Left lung (tissue), 10 donors: ENCODE measurements around the gene DENND5B. TPM values are rescaled to one million over a fixed set of nuclear protein-coding genes. Genes with fewer than 3 reads are reported as not detected.

Experiments
- ATAC-seq: fragments of 200-7000 bp; cut with Tn5 transposase; one replicate; pipeline ENCODE4 v1.9.1; 2020; ENCODE audit warnings: moderate library complexity
- DNase-seq, 4 donors: peaks; one replicate each; pipeline ENCODE4 v3.0.0-alpha.2; 2013 to 2020
- H3K27ac ChIP-seq, 2 donors: fragments of 200-600 bp; sonication (generic) in 1 of 2; one replicate each; pipeline versions ENCODE4 v1.5.0 to v1.8.0; 2020 to 2021
- H3K27me3 ChIP-seq, 2 donors: fragments of 200-600 bp; sonication (generic) in 1 of 2; one replicate each; pipeline versions ENCODE4 v1.5.0 to v1.8.0; 2020 to 2021
- H3K36me3 ChIP-seq, 2 donors: fragments of 200-600 bp; sonication (generic) in 1 of 2; one replicate each; pipeline versions ENCODE4 v1.5.0 to v1.8.0; 2020 to 2021
- H3K4me1 ChIP-seq, 2 donors: fragments of 200-600 bp; one replicate each; pipeline ENCODE4 v1.8.0; 2021
- H3K4me3 ChIP-seq, 2 donors: fragments of 200-600 bp; sonication (generic) in 1 of 2; one replicate each; pipeline versions ENCODE4 v1.5.0 to v1.8.0; 2020 to 2021; ENCODE audit warnings: mild to moderate bottlenecking in 1 of 2
- H3K9me3 ChIP-seq, 2 donors: fragments of 200-600 bp; sonication (generic) in 1 of 2; one replicate each; pipeline versions ENCODE4 v1.5.0 to v1.8.0; 2020 to 2021
- intact Hi-C, 2 donors: fragments of 100-400 bp; cut with DNase I; formaldehyde crosslinking; loops; one replicate each; pipeline versions ENCODE4 v1.11.2 to v1.14.2; 2022
- polyA plus RNA-seq, 6 donors: library from polyadenylated mRNA; unstranded; fragments of 120-200 nt; gene quantifications; one replicate each; pipeline ENCODE4 v1.2.1, GENCODE V29; 2013; ENCODE audit not compliant: insufficient read length in 6 of 6
- total RNA-seq, 2 donors: library from RNA; stranded (reverse); fragmentation: NEBNext Ultra II Directional; extraction: Animal tissue kit (Norgen Biotek cat#: 25700); gene quantifications; one replicate each; pipeline ENCODE4 v1.2.1, GENCODE V29; 2021
- TF ChIP-seq, protein P1 (sequence below), 2 donors: fragments of 200-600 bp; sonication (generic) in 1 of 2; IDR thresholded peaks; one replicate each; pipeline versions ENCODE4 v1.5.0 to v1.8.0; 2021; ENCODE audit warnings: antibody characterized with exemption in 2 of 2
- donor health status: DM: no; HTN: yes; CAD: no.
- donor health status: DM: no; HTN: no; CAD: no.

The DENND5B gene
- total and polyA plus RNA-seq, 8 donors = 4.4 to 11.3 (median 8.7) TPM

- H3K9me3 ChIP-seq = peaks cover 0 to 4% of the 10 kb centered on the region in 2 donors
- DNase-seq = no peak
- intact Hi-C loops = no loop called here
- no peaks in the 10 kb centered on the region for H3K36me3 ChIP-seq
- H3K27me3 ChIP-seq = no peaks in the 10 kb centered on the region
- no peak overlapping the region for H3K27ac ChIP-seq
- H3K4me1 ChIP-seq = no peaks in the 10 kb centered on the region
- TF ChIP-seq, protein P1, sequence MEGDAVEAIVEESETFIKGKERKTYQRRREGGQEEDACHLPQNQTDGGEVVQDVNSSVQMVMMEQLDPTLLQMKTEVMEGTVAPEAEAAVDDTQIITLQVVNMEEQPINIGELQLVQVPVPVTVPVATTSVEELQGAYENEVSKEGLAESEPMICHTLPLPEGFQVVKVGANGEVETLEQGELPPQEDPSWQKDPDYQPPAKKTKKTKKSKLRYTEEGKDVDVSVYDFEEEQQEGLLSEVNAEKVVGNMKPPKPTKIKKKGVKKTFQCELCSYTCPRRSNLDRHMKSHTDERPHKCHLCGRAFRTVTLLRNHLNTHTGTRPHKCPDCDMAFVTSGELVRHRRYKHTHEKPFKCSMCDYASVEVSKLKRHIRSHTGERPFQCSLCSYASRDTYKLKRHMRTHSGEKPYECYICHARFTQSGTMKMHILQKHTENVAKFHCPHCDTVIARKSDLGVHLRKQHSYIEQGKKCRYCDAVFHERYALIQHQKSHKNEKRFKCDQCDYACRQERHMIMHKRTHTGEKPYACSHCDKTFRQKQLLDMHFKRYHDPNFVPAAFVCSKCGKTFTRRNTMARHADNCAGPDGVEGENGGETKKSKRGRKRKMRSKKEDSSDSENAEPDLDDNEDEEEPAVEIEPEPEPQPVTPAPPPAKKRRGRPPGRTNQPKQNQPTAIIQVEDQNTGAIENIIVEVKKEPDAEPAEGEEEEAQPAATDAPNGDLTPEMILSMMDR (IDR thresholded peaks at IDR 0.05) = no peak
- no peak for ATAC-seq
- H3K4me3 ChIP-seq = no peak overlapping the region
Measured at GRCh38 chr12:31533470-31533869, 57.5 kb downstream of the DENND5B start.

- Histone ChIP-seq H3K27ac (no peak overlapping the region), H3K27me3 (no peaks in the 10 kb centered on the region), H3K9me3 (no peaks in the 10 kb centered on the region), H3K4me3 (no peak overlapping the region), H3K4me1 (no peaks in the 10 kb centered on the region), H3K36me3 (no peaks in the 10 kb centered on the region)
- ATAC-seq = no peak
- DNase-seq = no peak
- intact Hi-C loops = no loop called here
- TF ChIP-seq, protein P1 (IDR thresholded peaks at IDR 0.05) = no peak
Measured at GRCh38 chr12:31531893-31532292, 59.0 kb downstream of the DENND5B start.

DNA sequence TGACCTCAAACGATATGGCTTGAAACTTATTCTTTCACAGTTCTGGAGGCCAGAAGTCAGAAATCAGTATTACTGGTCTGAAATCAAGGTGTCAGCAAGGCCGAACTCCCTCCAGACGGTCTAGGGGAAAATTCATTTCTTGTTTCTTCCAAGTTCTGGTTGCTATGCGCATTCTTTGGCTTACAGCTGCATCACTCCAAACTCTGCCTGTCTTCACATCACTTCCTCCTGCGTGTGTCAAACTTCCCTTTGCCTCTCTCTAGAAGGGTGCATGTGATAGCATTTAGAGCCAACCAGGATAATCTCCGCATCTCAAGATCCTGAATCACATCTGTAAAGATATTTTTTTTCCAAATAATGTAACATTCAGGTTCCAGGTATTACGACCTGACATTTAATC, 62.8 kb downstream of the DENND5B start:
- intact Hi-C loops = no loop called here
- no peak overlapping the region for H3K27ac ChIP-seq
- H3K4me1 ChIP-seq = no peaks in the 10 kb centered on the region
- DNase-seq (no peak), ATAC-seq (no peak)
- no peak overlapping the region for H3K4me3 ChIP-seq
- H3K9me3 ChIP-seq = no peaks in the 10 kb centered on the region
- H3K36me3 ChIP-seq = no peaks in the 10 kb centered on the region
- TF ChIP-seq, protein P1 (IDR thresholded peaks at IDR 0.05) = no peak
- no peaks in the 10 kb centered on the region for H3K27me3 ChIP-seq

GRCh38 chr12:31527083-31527482, 63.9 kb downstream of the DENND5B start:
- DNase-seq = no peak
- Histone ChIP-seq H3K9me3 (no peaks in the 10 kb centered on the region), H3K4me1 (no peaks in the 10 kb centered on the region), H3K4me3 (no peak overlapping the region), H3K27me3 (no peaks in the 10 kb centered on the region), H3K27ac (no peak overlapping the region), H3K36me3 (no peaks in the 10 kb centered on the region)
- TF ChIP-seq, protein P1 (IDR thresholded peaks at IDR 0.05) = no peak
- ATAC-seq = no peak
- intact Hi-C loops = no loop called here

DNA sequence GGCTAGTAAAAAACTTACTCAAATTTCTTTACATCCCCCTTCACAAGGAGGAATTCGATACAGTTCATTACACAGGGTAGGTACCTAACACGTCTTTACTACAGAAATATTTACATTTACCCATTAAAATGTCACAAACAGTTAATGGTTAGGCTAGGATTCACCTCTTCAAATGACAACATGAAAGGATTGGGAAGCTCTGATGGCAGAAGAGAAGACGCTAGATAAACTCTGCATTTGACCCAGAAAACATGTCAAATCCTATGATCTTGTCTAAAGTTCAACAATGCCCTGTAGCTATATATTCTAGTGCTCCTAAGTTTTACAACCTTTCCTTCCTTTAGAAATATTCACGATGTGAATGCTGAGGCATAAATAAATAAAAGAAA, 64.8 kb downstream of the DENND5B start:
- Histone ChIP-seq H3K9me3 (no peaks in the 10 kb centered on the region), H3K27me3 (no peaks in the 10 kb centered on the region), H3K4me3 (no peak overlapping the region), H3K36me3 (no peaks in the 10 kb centered on the region), H3K4me1 (no peaks in the 10 kb centered on the region), H3K27ac (no peak overlapping the region)
- TF ChIP-seq, protein P1 (IDR thresholded peaks at IDR 0.05) = no peak
- intact Hi-C loops = no loop called here
- ATAC-seq = no peak
- DNase-seq = no peak
